HG03439 (cell line): ENCODE data around the gene RGL4.
"Not testable (repeated sequence)": the region's sequence is repeated elsewhere in the genome, so short reads cannot be mapped to it uniquely, and the experiment has no call there.

Experiments
- ATAC-seq: cut with Tn5 transposase; IDR thresholded peaks from one replicate; pipeline ENCODE4 v1.9.1; 2021; ENCODE audit warnings: mild to moderate bottlenecking, moderate library complexity; ENCODE audit not compliant: unreplicated experiment

RGL4 gene

GRCh38 chr22:23728108-23728507, 37.3 kb downstream of the RGL4 start:
- ATAC-seq = not testable (repeated sequence)

- ATAC-seq = no peak
These were observed 46.9 kb downstream of the RGL4 start for GRCh38 chr22:23737696-23738095.

- ATAC-seq = no peak
These were observed 51.9 kb downstream of the RGL4 start for GRCh38 chr22:23742505-23743264.

- ATAC-seq = no peak
These were observed 52.5 kb downstream of the RGL4 start for GRCh38 chr22:23743303-23743705.

- no peak for ATAC-seq
These were observed 53.2 kb downstream of the RGL4 start for GRCh38 chr22:23744001-23744400.

GRCh38 chr22:23744485-23744884, 53.7 kb downstream of the RGL4 start:
- no peak for ATAC-seq

- no peak for ATAC-seq
These were observed 55.0 kb downstream of the RGL4 start for GRCh38 chr22:23745791-23746190.
